GM18873 (cell line): ENCODE data around the gene LRRC3B.

Source experiments
- ATAC-seq: cut with Tn5 transposase; IDR thresholded peaks from one replicate; pipeline ENCODE4 v1.9.1; 2021; ENCODE audit warnings: mild to moderate bottlenecking, moderate library complexity, moderate number of reproducible peaks; ENCODE audit not compliant: unreplicated experiment, low FRiP score

Gene LRRC3B

GRCh38 chr3:26630669-26631389 lies 8.3 kb downstream of the LRRC3B start:
- no peak for ATAC-seq

DNA sequence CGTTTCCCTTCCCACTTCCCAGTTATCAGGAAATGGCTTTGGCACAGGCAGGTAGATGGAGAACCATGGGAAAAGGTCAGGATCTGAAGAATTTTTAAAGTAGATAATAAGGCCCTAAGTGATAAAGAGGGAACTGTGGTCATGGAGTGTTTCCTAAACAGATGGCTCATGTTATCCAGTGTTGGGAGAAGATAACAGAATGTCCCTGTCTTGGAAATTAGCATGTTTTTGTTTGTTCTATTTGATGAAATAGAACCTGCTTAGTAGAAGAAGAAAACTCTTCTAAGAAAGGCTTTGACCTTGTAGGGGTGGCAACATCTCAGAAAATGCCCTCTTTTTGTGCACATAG lies 8.8 kb downstream of the LRRC3B start:
- ATAC-seq = no peak

DNA sequence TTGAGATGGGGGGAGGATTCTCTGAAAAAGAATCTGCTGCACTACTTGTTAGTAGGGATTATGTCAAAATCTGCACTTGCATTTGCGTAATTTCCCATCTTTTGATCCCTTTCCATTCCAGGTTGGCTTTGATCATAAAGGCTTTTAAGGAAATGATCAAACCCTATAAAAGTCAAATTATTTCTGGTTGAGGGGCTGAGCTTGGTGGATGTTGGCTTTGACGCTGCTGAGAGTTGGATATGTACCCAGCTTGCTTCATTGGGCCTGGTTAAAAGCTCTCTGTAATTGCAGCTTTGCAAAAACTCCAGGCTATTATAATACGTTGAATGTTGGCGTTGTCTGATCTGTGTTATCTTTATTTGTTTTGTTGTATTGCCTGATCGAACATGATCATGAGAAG lies 12.0 kb downstream of the LRRC3B start:
- ATAC-seq = no peak

DNA sequence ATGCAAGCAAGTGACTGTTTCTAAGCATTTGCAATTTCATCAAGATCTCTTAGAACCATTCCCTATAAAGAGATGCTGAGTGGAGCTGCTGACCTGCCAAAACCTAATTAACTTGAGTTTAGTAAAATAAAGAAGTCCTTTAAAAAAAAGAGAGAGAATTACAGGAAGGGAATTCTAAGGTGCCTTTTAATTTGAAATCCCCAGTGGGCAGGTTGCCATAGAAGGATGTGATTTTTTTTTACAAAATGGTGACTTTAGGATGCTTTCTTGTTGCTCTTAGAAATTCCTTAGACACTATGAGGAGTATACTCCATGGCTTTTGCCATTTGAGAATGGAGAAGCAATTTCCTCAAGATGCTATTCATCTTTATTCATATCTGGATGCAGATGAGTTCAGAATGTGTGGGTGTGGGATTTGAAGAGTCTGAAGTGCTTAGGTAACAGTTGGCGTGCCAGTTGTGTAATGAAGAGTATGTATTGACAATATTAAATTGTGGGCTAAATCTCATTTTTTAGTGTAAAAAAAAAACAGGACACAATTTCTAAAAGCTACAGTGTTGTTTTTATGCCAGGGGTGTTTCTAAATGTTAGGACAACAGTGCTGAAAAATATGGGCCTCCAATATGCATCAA lies 13.6 kb downstream of the LRRC3B start:
- no peak for ATAC-seq

DNA sequence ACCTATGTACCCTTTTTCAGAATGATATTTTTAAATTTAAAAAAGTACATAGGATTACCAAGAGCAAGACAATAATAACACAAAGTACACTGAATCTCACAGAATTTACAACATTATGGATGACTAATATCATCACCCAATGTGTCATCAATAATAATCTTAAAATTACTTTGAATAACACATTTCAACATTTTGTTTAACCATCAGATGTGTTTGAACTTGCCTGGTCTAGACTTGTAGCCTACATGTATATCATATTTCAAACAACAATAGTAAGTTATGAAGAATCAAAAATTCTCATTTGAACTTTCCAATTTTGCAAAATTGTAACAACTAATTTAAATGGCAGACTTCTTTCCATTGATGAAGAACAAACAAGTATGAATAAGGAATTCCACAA lies 15.1 kb downstream of the LRRC3B start:
- no peak for ATAC-seq

GRCh38 chr3:26638113-26638512 lies 15.5 kb downstream of the LRRC3B start:
- no peak for ATAC-seq

DNA sequence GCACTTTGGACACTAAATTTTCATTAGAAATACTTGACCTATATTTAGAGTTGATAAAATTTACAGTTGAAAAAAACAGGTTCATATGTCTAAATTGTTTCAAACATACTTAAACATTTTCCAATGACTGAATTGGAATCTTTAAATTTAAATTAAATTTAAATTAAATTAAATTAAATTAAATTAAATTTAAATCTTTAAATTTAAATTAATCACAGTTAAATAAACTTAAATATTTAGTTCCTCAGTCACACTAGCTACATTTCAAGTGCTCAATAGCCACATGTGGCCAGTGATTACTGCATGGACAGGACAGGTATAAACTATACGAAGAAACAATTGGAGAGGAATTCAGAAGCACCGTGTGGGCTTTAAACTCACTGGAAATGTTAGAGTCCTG lies 16.8 kb downstream of the LRRC3B start:
- no peak for ATAC-seq

- ATAC-seq = no peak
Observed at GRCh38 chr3:26647078-26647477, 24.5 kb downstream of the LRRC3B start.

GRCh38 chr3:26648461-26648860 lies 25.9 kb downstream of the LRRC3B start:
- no peak for ATAC-seq

DNA sequence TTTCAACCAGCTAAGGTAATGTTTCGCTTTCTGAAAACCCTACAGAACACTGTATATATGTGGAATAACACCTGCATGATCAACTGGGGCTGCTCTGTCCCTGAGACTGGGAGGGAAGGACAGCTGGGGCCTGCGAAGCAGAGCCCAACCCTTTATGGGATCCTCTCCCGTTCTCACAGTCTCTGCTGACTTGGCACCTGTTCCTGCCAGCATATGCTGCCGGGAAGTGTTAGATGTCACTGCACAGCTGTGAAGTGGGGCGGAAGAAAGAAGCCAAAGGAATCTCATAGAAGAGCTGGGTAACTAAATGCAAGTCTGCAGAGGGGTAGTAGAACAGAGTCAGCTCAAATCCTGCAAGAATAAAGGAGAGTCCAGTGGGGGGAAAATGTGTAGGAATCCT lies 29.6 kb downstream of the LRRC3B start:
- ATAC-seq = no peak

GRCh38 chr3:26653811-26654425 lies 31.3 kb downstream of the LRRC3B start:
- no peak for ATAC-seq

- no peak for ATAC-seq
Observed at GRCh38 chr3:26655231-26655630, 32.7 kb downstream of the LRRC3B start.

DNA sequence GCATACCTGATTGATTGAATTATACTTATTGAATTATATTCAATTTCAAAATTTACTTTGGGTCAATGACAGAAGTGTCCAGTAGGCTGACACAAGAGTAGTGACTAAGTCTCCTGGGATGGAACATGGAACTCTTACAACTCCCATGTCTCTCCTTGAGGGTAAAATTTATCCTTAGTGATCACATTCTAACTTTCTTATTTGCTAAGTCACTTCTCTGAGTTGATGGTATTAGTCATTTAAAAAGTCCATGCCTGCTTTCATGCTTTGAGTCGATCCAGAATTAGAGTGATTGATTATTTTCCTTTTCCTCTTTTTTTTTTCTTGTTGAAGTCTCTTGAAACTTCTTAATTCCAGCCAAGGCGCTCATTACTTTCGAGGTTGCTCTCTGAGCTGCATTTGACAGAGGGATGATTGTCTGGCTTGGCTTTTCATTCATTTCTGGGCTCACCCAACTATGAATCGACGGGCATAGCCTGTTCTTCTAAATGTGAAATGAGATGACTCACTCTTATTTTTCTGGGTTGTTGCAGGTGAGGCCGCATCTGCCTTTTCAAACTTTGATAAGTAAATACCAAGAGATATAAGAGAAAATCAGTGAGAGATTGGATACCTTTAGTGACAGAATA lies 34.9 kb downstream of the LRRC3B start:
- no peak for ATAC-seq

DNA sequence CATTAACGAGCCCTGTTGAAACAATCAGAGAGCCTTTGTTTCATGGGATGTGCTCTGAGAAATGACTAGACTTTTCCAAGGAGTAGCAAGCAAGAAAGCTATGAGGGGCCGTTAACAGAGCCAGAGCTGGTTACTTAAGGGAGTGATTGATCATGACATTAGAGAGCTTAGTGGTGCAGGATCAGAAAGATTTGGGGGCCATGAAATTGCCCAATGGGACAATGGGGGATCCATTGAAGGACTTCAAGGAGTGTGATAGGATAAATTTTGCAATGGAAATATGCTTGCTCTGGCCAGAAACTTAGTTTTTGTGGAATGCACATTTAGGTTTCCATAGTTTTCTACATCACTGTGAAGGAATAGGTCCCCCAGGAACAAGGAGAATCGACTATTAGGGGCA lies 45.6 kb downstream of the LRRC3B start:
- ATAC-seq = no peak

DNA sequence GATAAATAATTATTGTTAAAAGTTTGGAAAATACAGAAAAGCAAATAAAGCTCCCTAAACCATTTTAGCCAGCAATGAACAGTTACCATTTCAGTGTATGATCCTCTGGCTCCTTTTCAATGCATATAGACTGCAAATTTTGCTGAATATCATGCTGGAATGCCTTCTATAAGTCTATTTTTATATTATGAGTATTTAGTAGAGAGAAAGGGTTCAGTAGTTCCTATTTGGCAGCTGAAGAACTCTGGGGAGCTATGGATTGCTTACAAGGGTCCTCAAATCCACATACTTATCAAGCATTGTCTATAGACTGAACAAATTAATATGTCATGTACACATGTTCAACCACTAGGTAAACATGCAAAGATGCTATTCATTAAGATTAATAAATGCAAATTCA lies 46.1 kb downstream of the LRRC3B start:
- no peak for ATAC-seq

DNA sequence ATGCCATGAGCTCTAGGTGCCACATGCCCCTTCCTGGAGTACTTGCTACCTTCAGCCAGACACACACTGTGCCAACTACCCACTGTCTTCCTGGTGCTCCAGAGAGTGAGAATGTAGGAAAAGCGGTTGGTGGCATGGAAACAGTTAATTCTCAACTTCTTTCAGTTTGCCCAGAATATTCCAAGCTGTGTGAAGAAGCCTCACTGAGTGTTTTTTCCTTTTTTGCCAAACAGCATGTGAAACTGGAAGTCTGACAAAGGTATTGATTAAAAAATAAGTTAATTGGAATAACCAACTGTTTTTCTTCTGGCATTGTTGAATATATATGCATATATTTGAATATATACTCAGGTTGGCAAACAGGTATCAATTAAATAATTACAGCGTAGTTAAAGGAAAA lies 52.8 kb downstream of the LRRC3B start:
- no peak for ATAC-seq

GRCh38 chr3:26681632-26682031 lies 59.1 kb downstream of the LRRC3B start:
- ATAC-seq = no peak

GRCh38 chr3:26682406-26682805 lies 59.8 kb downstream of the LRRC3B start:
- ATAC-seq = no peak

DNA sequence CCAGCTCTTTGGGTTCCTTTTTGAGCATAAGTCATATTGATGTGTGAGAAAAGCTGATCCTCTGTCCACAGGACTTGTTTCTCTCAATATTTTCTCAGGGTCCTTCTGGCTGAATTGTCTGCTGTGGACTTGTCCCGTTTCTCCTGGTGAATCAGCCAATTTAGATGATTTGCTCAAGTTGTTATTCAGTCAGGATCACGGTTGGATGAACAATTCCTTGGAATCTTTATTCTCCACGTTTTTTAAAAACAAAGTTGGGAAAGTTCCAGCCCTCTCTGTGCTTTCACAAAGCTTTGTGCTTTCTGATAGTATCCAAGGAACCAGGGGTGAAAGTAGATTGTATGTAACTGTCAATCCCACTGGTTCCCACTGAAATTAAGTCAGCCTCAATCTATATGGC lies 61.3 kb downstream of the LRRC3B start:
- no peak for ATAC-seq

GRCh38 chr3:26687466-26687865 lies 64.9 kb downstream of the LRRC3B start:
- no peak for ATAC-seq

DNA sequence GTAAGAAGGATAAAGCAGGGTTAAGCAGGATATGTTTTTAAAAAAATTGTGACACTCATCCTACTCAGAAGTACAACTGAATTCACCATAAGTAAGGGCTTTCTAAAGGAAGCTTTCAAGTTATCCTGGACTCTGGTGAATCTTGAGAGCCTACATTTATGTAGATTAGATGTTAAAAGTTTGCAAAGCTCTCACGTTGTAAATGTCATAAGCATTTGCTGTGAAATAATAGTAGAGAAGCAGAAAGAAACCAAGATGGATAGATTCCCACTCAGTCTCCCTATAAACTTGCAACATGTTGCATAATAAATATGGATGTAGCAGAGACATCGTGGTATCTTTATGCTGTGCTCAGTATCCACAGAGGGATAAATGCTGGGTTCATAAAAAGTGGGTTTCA lies 77.0 kb downstream of the LRRC3B start:
- ATAC-seq = no peak

GRCh38 chr3:26703519-26703918 lies 80.9 kb downstream of the LRRC3B start:
- no peak for ATAC-seq
